Neural progenitor cell (in vitro differentiated cells): Measurements from ENCODE around the gene POLR2J2. TPM values are rescaled to one million over a fixed set of nuclear protein-coding genes. Genes with fewer than 3 reads are reported as not detected.
"Not testable (repeated sequence)": the region's sequence is repeated elsewhere in the genome, so short reads cannot be mapped to it uniquely, and the experiment has no call there.

Experiments
- DNase-seq: peaks from one replicate; pipeline ENCODE4 v3.0.0-alpha.2; 2016; ENCODE audit warnings: low spot score
- H2AFZ ChIP-seq: fragments of 200-600 bp; sonication (generic); replicated peaks from 2 replicates; pipeline ENCODE4 v1.6.1; 2016; ENCODE audit warnings: antibody characterized with exemption
- H3F3A ChIP-seq: fragments of 200-600 bp; sonication (generic); 2 replicates; pipeline ENCODE4 v1.6.1; 2016; ENCODE audit warnings: antibody characterized with exemption, low read depth
- H3K27ac ChIP-seq: fragments of 200-600 bp; sonication (generic); 2 replicates; pipeline ENCODE4 v1.5.1; 2016; ENCODE audit warnings: mild to moderate bottlenecking
- H3K27me3 ChIP-seq: fragments of 200-600 bp; sonication (generic); 2 replicates; pipeline ENCODE4 v1.6.1; 2016; ENCODE audit warnings: mild to moderate bottlenecking, moderate library complexity
- H3K36me3 ChIP-seq: fragments of 200-600 bp; sonication (generic); 2 replicates; pipeline ENCODE4 v1.5.1; 2016
- H3K4me1 ChIP-seq: fragments of 200-600 bp; sonication (generic); 2 replicates; pipeline ENCODE4 v1.6.1; 2016; ENCODE audit warnings: mixed run types
- H3K4me2 ChIP-seq: fragments of 200-600 bp; sonication (generic); 2 replicates; pipeline ENCODE4 v1.6.1; 2016
- H3K4me3 ChIP-seq: fragments of 200-600 bp; sonication (generic); 2 replicates; pipeline ENCODE4 v1.5.1; 2016
- H3K79me2 ChIP-seq: fragments of 200-600 bp; sonication (generic); 2 replicates; pipeline ENCODE4 v1.6.1; 2016; ENCODE audit warnings: low read depth
- H3K9ac ChIP-seq: fragments of 200-600 bp; sonication (generic); 2 replicates; pipeline ENCODE4 v1.6.1; 2016
- H3K9me3 ChIP-seq: fragments of 200-600 bp; sonication (generic); 2 replicates; pipeline ENCODE4 v1.5.1; 2016; ENCODE audit warnings: low read depth
- H4K20me1 ChIP-seq: fragments of 200-600 bp; sonication (generic); 2 replicates; pipeline ENCODE4 v1.6.1; 2016; ENCODE audit warnings: low read depth
- H3K27ac Mint-ChIP-seq: 3 replicates; pipeline ENCODE4 v1.8.0; 2021; ENCODE audit warnings: mixed read lengths
- H3K27me3 Mint-ChIP-seq: 2 replicates; pipeline ENCODE4 v1.8.0; 2022; ENCODE audit warnings: low read depth, mild to moderate bottlenecking, inconsistent platforms, moderate library complexity, mixed read lengths; ENCODE audit not compliant: insufficient read depth
- H3K36me3 Mint-ChIP-seq: 3 replicates; pipeline ENCODE4 v1.8.0; 2021; ENCODE audit warnings: mixed read lengths
- H3K4me1 Mint-ChIP-seq: 3 replicates; pipeline ENCODE4 v1.8.0; 2021; ENCODE audit warnings: mixed read lengths
- H3K4me3 Mint-ChIP-seq: 3 replicates; pipeline ENCODE4 v1.8.0; 2021; ENCODE audit warnings: mild to moderate bottlenecking, moderate library complexity, mixed read lengths
- H3K9me3 Mint-ChIP-seq: 3 replicates; pipeline ENCODE4 v1.8.0; 2020; ENCODE audit warnings: mixed read lengths
- total RNA-seq: library from RNA; depleted of rRNA; stranded (reverse); fragments of >200 nt; gene quantifications from 2 replicates; pipeline ENCODE4 v1.2.3, GENCODE V29; 2015; ENCODE audit warnings: low replicate concordance

Gene POLR2J2
- total RNA-seq, 1 donor from 2014 or later = 1.7 TPM

DNA sequence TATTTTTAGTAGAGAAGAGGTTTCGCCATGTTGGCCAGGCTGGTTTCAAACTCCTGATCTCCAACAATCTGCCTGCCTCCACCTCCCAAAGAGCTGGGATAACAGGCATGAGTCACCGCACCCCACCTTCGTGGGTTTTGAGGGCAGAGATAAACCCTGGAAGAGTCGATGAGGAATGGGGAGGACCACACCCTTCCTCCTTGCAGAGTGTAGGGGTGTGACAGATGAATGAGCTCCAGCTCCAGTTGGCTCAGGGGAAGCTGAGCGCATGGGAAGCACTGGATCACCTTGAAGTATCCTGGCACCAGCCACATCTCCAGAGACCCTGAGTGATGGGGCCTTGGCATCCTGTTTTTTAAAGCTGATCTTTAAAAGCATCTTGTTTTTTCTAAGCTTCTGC lies 11.1 kb upstream of the POLR2J2 start:
- not testable (repeated sequence) for H3K4me1 ChIP-seq, H3K36me3 Mint-ChIP-seq, H3K27ac Mint-ChIP-seq, H3K9ac ChIP-seq, H3K27me3 ChIP-seq, H3K27me3 Mint-ChIP-seq, H3K4me3 ChIP-seq, H3K36me3 ChIP-seq, DNase-seq, H3K4me2 ChIP-seq, H3K9me3 ChIP-seq, H3K4me1 Mint-ChIP-seq, H2AFZ ChIP-seq, H3K79me2 ChIP-seq, H3F3A ChIP-seq, H3K4me3 Mint-ChIP-seq, H4K20me1 ChIP-seq, H3K27ac ChIP-seq, H3K9me3 Mint-ChIP-seq

- not testable (repeated sequence) for H3K4me1 Mint-ChIP-seq, H4K20me1 ChIP-seq, H3K4me2 ChIP-seq, H3K4me3 Mint-ChIP-seq, H3K79me2 ChIP-seq, H3K9me3 Mint-ChIP-seq, H3K27me3 Mint-ChIP-seq, H3K4me1 ChIP-seq, DNase-seq, H3K27me3 ChIP-seq, H3K4me3 ChIP-seq, H3K36me3 ChIP-seq, H2AFZ ChIP-seq, H3F3A ChIP-seq, H3K36me3 Mint-ChIP-seq, H3K9me3 ChIP-seq, H3K9ac ChIP-seq, H3K27ac Mint-ChIP-seq, H3K27ac ChIP-seq
These were observed 9.3 kb upstream of the POLR2J2 start for GRCh38 chr7:102680780-102681179.

- not testable (repeated sequence) for H3K4me3 ChIP-seq, H3K4me1 ChIP-seq
These were observed 4.1 kb upstream of the POLR2J2 start for GRCh38 chr7:102675545-102675944.

GRCh38 chr7:102673447-102674067 lies 2.1 kb upstream of the POLR2J2 start:
- not testable (repeated sequence) for H3K9me3 ChIP-seq, H3K4me2 ChIP-seq, H3K79me2 ChIP-seq, H3K36me3 Mint-ChIP-seq, H3K27ac ChIP-seq, H2AFZ ChIP-seq, H3K4me1 ChIP-seq, DNase-seq, H3K4me3 ChIP-seq, H3K9me3 Mint-ChIP-seq, H3K36me3 ChIP-seq, H3K27me3 ChIP-seq, H3F3A ChIP-seq, H3K4me3 Mint-ChIP-seq, H4K20me1 ChIP-seq, H3K27ac Mint-ChIP-seq, H3K9ac ChIP-seq, H3K27me3 Mint-ChIP-seq, H3K4me1 Mint-ChIP-seq

More at GRCh38 chr7:102675545-102675944, 4.1 kb upstream of the POLR2J2 start:
- not testable (repeated sequence) for H3K27me3 Mint-ChIP-seq, H3K27ac Mint-ChIP-seq, H3K36me3 Mint-ChIP-seq, H3K4me1 Mint-ChIP-seq, H3K4me2 ChIP-seq, H3K79me2 ChIP-seq, H3K4me3 Mint-ChIP-seq, H3F3A ChIP-seq, DNase-seq, H3K27ac ChIP-seq, H3K9me3 ChIP-seq, H3K27me3 ChIP-seq, H3K36me3 ChIP-seq, H2AFZ ChIP-seq, H4K20me1 ChIP-seq, H3K9ac ChIP-seq, H3K9me3 Mint-ChIP-seq

- not testable (repeated sequence) for H3K79me2 ChIP-seq, H3K27me3 ChIP-seq, H3K4me3 Mint-ChIP-seq, H3K27me3 Mint-ChIP-seq, H3K27ac Mint-ChIP-seq, H3K4me2 ChIP-seq, H3K4me1 Mint-ChIP-seq, H3K36me3 Mint-ChIP-seq, DNase-seq, H3K9me3 ChIP-seq, H3F3A ChIP-seq, H4K20me1 ChIP-seq, H3K9me3 Mint-ChIP-seq, H3K36me3 ChIP-seq, H3K27ac ChIP-seq, H3K4me1 ChIP-seq, H2AFZ ChIP-seq, H3K9ac ChIP-seq
- peak overlapping the region; percentile 55 for H3K4me3 ChIP-seq
These were observed 469 bp upstream of the POLR2J2 start for GRCh38 chr7:102671956-102672307.

GRCh38 chr7:102667523-102667922 lies 3.9 kb downstream of the POLR2J2 start:
- not testable (repeated sequence) for H3K4me1 ChIP-seq, DNase-seq

GRCh38 chr7:102666850-102667249 lies 4.6 kb downstream of the POLR2J2 start:
- not testable (repeated sequence) for H3K4me3 ChIP-seq, H3K27ac Mint-ChIP-seq, H3K4me2 ChIP-seq, H3F3A ChIP-seq, H3K4me3 Mint-ChIP-seq, H3K27me3 Mint-ChIP-seq, H3K9me3 ChIP-seq, H3K4me1 Mint-ChIP-seq, H3K27me3 ChIP-seq, H3K36me3 ChIP-seq, H3K79me2 ChIP-seq, H3K36me3 Mint-ChIP-seq, H4K20me1 ChIP-seq, H3K4me1 ChIP-seq, H3K27ac ChIP-seq, DNase-seq, H3K9me3 Mint-ChIP-seq, H2AFZ ChIP-seq, H3K9ac ChIP-seq

More at GRCh38 chr7:102667523-102667922, 3.9 kb downstream of the POLR2J2 start:
- not testable (repeated sequence) for H3K27me3 Mint-ChIP-seq, H3K79me2 ChIP-seq, H3K27ac ChIP-seq, H3K4me2 ChIP-seq, H3K36me3 ChIP-seq, H3K4me3 ChIP-seq, H3K9ac ChIP-seq, H3K36me3 Mint-ChIP-seq, H3K27ac Mint-ChIP-seq, H2AFZ ChIP-seq, H3K4me1 Mint-ChIP-seq, H3K9me3 ChIP-seq, H3K9me3 Mint-ChIP-seq, H3F3A ChIP-seq, H4K20me1 ChIP-seq, H3K27me3 ChIP-seq, H3K4me3 Mint-ChIP-seq

GRCh38 chr7:102664765-102665164 lies 6.7 kb downstream of the POLR2J2 start:
- H3F3A ChIP-seq, H3K27me3 Mint-ChIP-seq, H3K79me2 ChIP-seq, H3K4me2 ChIP-seq, H3K27ac Mint-ChIP-seq, H3K9me3 Mint-ChIP-seq, H3K36me3 ChIP-seq, H2AFZ ChIP-seq, H4K20me1 ChIP-seq, H3K4me3 Mint-ChIP-seq, H3K4me1 Mint-ChIP-seq, H3K27me3 ChIP-seq, H3K9me3 ChIP-seq, H3K9ac ChIP-seq, DNase-seq, H3K36me3 Mint-ChIP-seq, H3K4me3 ChIP-seq, H3K4me1 ChIP-seq, H3K27ac ChIP-seq: not testable (repeated sequence)
